Measurements from ENCODE around the gene GSK3A. TPM values are rescaled to one million over a fixed set of nuclear protein-coding genes. Genes with fewer than 3 reads are reported as not detected.

The GSK3A gene
- total and polyA plus RNA-seq, 9 of the 15 experiments (the other 6 are each of a cell fraction or from before 2014, with no cell fraction given), result 0.62 to 90.7 (median 33.3) TPM

- TF ChIP-seq ZNF740 (CRISPR knock-in tag; IDR thresholded peaks at IDR 0.05) (no peak), ZNF740 (tag; IDR thresholded peaks at IDR 0.05) (no peak), ERF (CRISPR knock-in tag; IDR thresholded peaks at IDR 0.05) (no peak), HSF4 (CRISPR knock-in tag; IDR thresholded peaks at IDR 0.05; ENCODE audit: borderline replicate concordance) (no peak), SPI1 (IDR thresholded peaks at IDR 0.05; ENCODE audit: borderline replicate concordance, low read depth, low read length) (0 out of 2 replicates have a peak, but pooled peaks have one; percentile 46), ZBTB26 (CRISPR knock-in tag; IDR thresholded peaks at IDR 0.05) (no peak), ZNF644 (tag; IDR thresholded peaks at IDR 0.05; ENCODE audit: low read depth) (no peak), SIRT6 (IDR thresholded peaks at IDR 0.05; ENCODE audit: low read depth, low read length) (no peak), TEAD1 (CRISPR knock-in tag; IDR thresholded peaks at IDR 0.05) (no peak), CREB3L1 (IDR thresholded peaks at IDR 0.05; ENCODE audit: borderline replicate concordance, low read depth) (no peak), ZNF274 (IDR thresholded peaks at IDR 0.05; ENCODE audit: borderline replicate concordance, low read depth, low read length) (no peak), PHF8 (IDR thresholded peaks at IDR 0.05; ENCODE audit: borderline replicate concordance, low read length) (no peak), UBTF (IDR thresholded peaks at IDR 0.05; ENCODE audit: borderline replicate concordance in 1 of 2, low read depth in 2 of 2, low read length in 2 of 2) (peak in 1 of 2 experiments; percentile 70; a peak in 1 of 4 replicates), HDAC2 (IDR thresholded peaks at IDR 0.05) (0 out of 2 replicates have a peak, but pooled peaks have one; percentile 14), E2F1 (CRISPR knock-in tag; IDR thresholded peaks at IDR 0.05) (no peak)
Measured at GRCh38 chr19:42255766-42256745, 13.7 kb upstream of the GSK3A start (continued).
